GM23338 (cell line): ENCODE data around the gene RBM8A. TPM values are rescaled to one million over a fixed set of nuclear protein-coding genes. Genes with fewer than 3 reads are reported as not detected.
A peak's percentile ranks its signal among the peaks of the same experiment; 100 is the strongest.

Source experiments
- ATAC-seq: fragments of 200-7000 bp; cut with Tn5 transposase; 3 replicates; pipeline ENCODE4 v1.9.1; 2020
- DNase-seq: peaks from one replicate; pipeline ENCODE4 v3.0.0-alpha.2; 2015; ENCODE audit warnings: low spot score
- H2AFZ ChIP-seq: fragments of 200-600 bp; sonication (generic); 2 replicates; pipeline ENCODE4 v1.8.0; 2016; ENCODE audit warnings: antibody characterized with exemption, mild to moderate bottlenecking, moderate library complexity
- H3F3A ChIP-seq: fragments of 200-600 bp; sonication (generic); replicated peaks from 2 replicates; pipeline ENCODE4 v1.8.0; 2017; ENCODE audit warnings: antibody characterized with exemption, mixed run types, low read depth
- H3K27ac ChIP-seq: fragments of 200-600 bp; sonication (generic); 2 replicates; pipeline ENCODE4 v1.6.1; 2016; ENCODE audit warnings: low read depth
- H3K27me3 ChIP-seq: fragments of 200-600 bp; sonication (generic); 2 replicates; pipeline ENCODE4 v1.8.0; 2016; ENCODE audit warnings: mild to moderate bottlenecking, mixed run types, moderate library complexity; ENCODE audit not compliant: insufficient read depth
- H3K36me3 ChIP-seq: fragments of 200-600 bp; sonication (generic); 2 replicates; pipeline ENCODE4 v1.8.0; 2016; ENCODE audit warnings: mild to moderate bottlenecking; ENCODE audit not compliant: insufficient read depth
- H3K4me1 ChIP-seq: fragments of 200-600 bp; sonication (generic); 2 replicates; pipeline ENCODE4 v1.8.0; 2016; ENCODE audit warnings: mild to moderate bottlenecking, moderate library complexity; ENCODE audit not compliant: insufficient read depth
- H3K4me2 ChIP-seq: fragments of 200-600 bp; sonication (generic); 2 replicates; pipeline ENCODE4 v1.7.1; 2017; ENCODE audit warnings: mixed run types
- H3K4me3 ChIP-seq: fragments of 200-600 bp; sonication (generic); 2 replicates; pipeline ENCODE4 v1.6.1; 2016; ENCODE audit warnings: mixed run types
- H3K79me2 ChIP-seq: fragments of 200-600 bp; sonication (generic); replicated peaks from 2 replicates; pipeline ENCODE4 v1.8.0; 2017; ENCODE audit warnings: mild to moderate bottlenecking; ENCODE audit not compliant: insufficient read depth
- H3K9me2 ChIP-seq: fragments of 200-600 bp; sonication (generic); 2 replicates; pipeline ENCODE4 v1.8.0; 2017; ENCODE audit not compliant: insufficient read depth
- H4K20me1 ChIP-seq: fragments of 200-600 bp; sonication (generic); replicated peaks from 2 replicates; pipeline ENCODE4 v1.8.0; 2017; ENCODE audit warnings: mild to moderate bottlenecking; ENCODE audit not compliant: insufficient read depth
- H3K27ac Mint-ChIP-seq: 2 replicates; pipeline ENCODE4 v1.8.0; 2020; ENCODE audit warnings: inconsistent platforms, mild to moderate bottlenecking, moderate library complexity, mixed read lengths
- H3K27me3 Mint-ChIP-seq: 3 replicates; pipeline ENCODE4 v1.8.0; 2022; ENCODE audit warnings: low read depth, mild to moderate bottlenecking, moderate library complexity, mixed read lengths, inconsistent platforms; ENCODE audit not compliant: insufficient read depth, poor library complexity
- H3K36me3 Mint-ChIP-seq: 3 replicates; pipeline ENCODE4 v1.8.0; 2021; ENCODE audit warnings: low read depth, mild to moderate bottlenecking, inconsistent platforms, moderate library complexity, mixed read lengths
- H3K4me1 Mint-ChIP-seq: 3 replicates; pipeline ENCODE4 v1.8.0; 2020; ENCODE audit warnings: mild to moderate bottlenecking, inconsistent platforms, mixed read lengths
- H3K4me3 Mint-ChIP-seq: 3 replicates; pipeline ENCODE4 v1.8.0; 2021; ENCODE audit warnings: moderate library complexity, mild to moderate bottlenecking, inconsistent platforms, mixed read lengths
- H3K9me3 Mint-ChIP-seq: 3 replicates; pipeline ENCODE4 v1.8.0; 2020; ENCODE audit warnings: moderate library complexity, mild to moderate bottlenecking, inconsistent platforms, mixed read lengths
- CREB1 ChIP-seq: fragments of 250-450 bp; sonication (Bioruptor Pico); IDR thresholded peaks from 2 replicates; pipeline ENCODE4 v1.5.0; 2020; ENCODE audit warnings: low read depth, mild to moderate bottlenecking, moderate library complexity
- CTCF ChIP-seq, 2 experiments: fragments of 200-600 bp in 1 of 2; sonication (generic) in 1 of 2; conservative IDR thresholded peaks; 2 replicates each; pipeline versions ENCODE4 v1.5.1 to v1.6.1; 2016 to 2017; ENCODE audit warnings: antibody characterized with exemption in 2 of 2, low read depth in 2 of 2, mild to moderate bottlenecking in 2 of 2, moderate library complexity in 1 of 2
- EZH2 ChIP-seq: fragments of 200-600 bp; sonication (generic); IDR thresholded peaks from one replicate; pipeline ENCODE4 v1.8.0; 2017; ENCODE audit warnings: antibody characterized with exemption, mild to moderate bottlenecking, low read depth; ENCODE audit not compliant: unreplicated experiment
- EZH2phosphoT487 ChIP-seq: fragments of 200-600 bp; sonication (generic); IDR thresholded peaks from one replicate; pipeline ENCODE4 v1.8.1; 2018; ENCODE audit warnings: antibody characterized with exemption; ENCODE audit not compliant: unreplicated experiment
- JUNB ChIP-seq: IDR thresholded peaks from one replicate; pipeline ENCODE4 v1.6.1; 2016; ENCODE audit warnings: antibody characterized with exemption; ENCODE audit not compliant: unreplicated experiment
- NANOG ChIP-seq: IDR thresholded peaks from 2 replicates; pipeline ENCODE4 v1.6.1; 2016; ENCODE audit warnings: antibody characterized with exemption, borderline replicate concordance
- POLR2AphosphoS5 ChIP-seq: IDR thresholded peaks from 2 replicates; pipeline ENCODE4 v1.6.1; 2016; ENCODE audit warnings: antibody characterized with exemption, low read depth
- REST ChIP-seq: IDR thresholded peaks from one replicate; pipeline ENCODE4 v1.6.1; 2018; ENCODE audit warnings: antibody characterized with exemption; ENCODE audit not compliant: unreplicated experiment
- STAT1 ChIP-seq: IDR thresholded peaks from one replicate; pipeline ENCODE4 v1.6.1; 2016; ENCODE audit warnings: antibody characterized with exemption; ENCODE audit not compliant: unreplicated experiment
- ZNF114 ChIP-seq: fragments of 250-450 bp; sonication (Bioruptor Pico); IDR thresholded peaks from 2 replicates; pipeline ENCODE4 v1.5.0; 2020; ENCODE audit warnings: mild to moderate bottlenecking, moderate library complexity
- ZNF462 ChIP-seq: fragments of 250-450 bp; sonication (Bioruptor Pico); IDR thresholded peaks from 2 replicates; pipeline ENCODE4 v1.5.0; 2020; ENCODE audit warnings: mild to moderate bottlenecking, moderate library complexity
- polyA plus RNA-seq: library from polyadenylated mRNA; unstranded; fragments of >200 nt; fragmentation: Nextera tagmentation; extraction: Ambion mirVana; gene quantifications from 2 replicates; pipeline ENCODE4 v1.2.1, GENCODE V29; 2016
- total RNA-seq: library from RNA; depleted of rRNA; stranded (reverse); fragments of >200 nt; shearing (Covaris generic); gene quantifications from 2 replicates; pipeline ENCODE4 v1.2.3, GENCODE V29; 2014

The RBM8A gene
- total and polyA plus RNA-seq, 2 experiments from 2014 or later = 170 to 312 TPM

- Mint-ChIP-seq H3K27ac (no peak overlapping the region), H3K4me3 (peak overlapping the region; percentile 95), H3K36me3 (no peaks in the 10 kb centered on the region; the same call in 2 of the 3 replicates), H3K9me3 (peaks cover 2% of the 10 kb centered on the region; the same call in 2 of the 3 replicates), H3K4me1 (peaks cover 33% of the 10 kb centered on the region), H3K27me3 (peaks cover 71% of the 10 kb centered on the region)
- Histone ChIP-seq H3F3A (peaks cover 4% of the 10 kb centered on the region; the same call in 1 of the 2 replicates), H3K9me2 (no peaks in the 10 kb centered on the region), H3K79me2 (no peaks in the 10 kb centered on the region), H3K4me3 (peak overlapping the region; percentile 90), H3K36me3 (no peaks in the 10 kb centered on the region), H3K4me2 (peak overlapping the region; percentile 93), H3K4me1 (peaks cover 33% of the 10 kb centered on the region), H4K20me1 (no peaks in the 10 kb centered on the region), H2AFZ (peak overlapping the region; percentile 93), H3K27ac (no peak overlapping the region), H3K27me3 (peaks cover 68% of the 10 kb centered on the region)
- TF ChIP-seq JUNB (no peak), REST (no peak), CTCF (conservative IDR thresholded peaks at IDR 0.05; ENCODE audit: low read depth in 2 of 2) (no peak), NANOG (no peak), ZNF114 (no peak), POLR2AphosphoS5 (no peak), ZNF462 (CRISPR knock-in tag) (no peak), EZH2 (peak; percentile 76), CREB1 (CRISPR knock-in tag) (no peak), EZH2phosphoT487 (peak; percentile 55), STAT1 (no peak)
- peak; percentile 6 for ATAC-seq
- DNase-seq = peak; percentile 54
Measured at GRCh38 chr1:145961425-145962156, 34.3 kb upstream of the RBM8A start.
